Epithelial cell of esophagus (primary cell): ENCODE measurements around the gene VCL.

Experiments used
- DNase-seq: peaks from one replicate; pipeline ENCODE4 v3.0.0; 2010; ENCODE audit warnings: low read depth
- H3K4me3 ChIP-seq: 2 replicates; pipeline ENCODE4 v1.5.1; 2011; ENCODE audit warnings: mild to moderate bottlenecking, low read length, control low read depth
- CTCF ChIP-seq: IDR thresholded peaks from 2 replicates; pipeline ENCODE4 v1.5.1; 2011; ENCODE audit warnings: low read depth, mild to moderate bottlenecking, low read length, control low read depth, inconsistent platforms; ENCODE audit not compliant: insufficient read depth; ENCODE audit errors: missing control alignments

The VCL gene

GRCh38 chr10:74083304-74083703, 85.4 kb downstream of the VCL start:
- no peak for DNase-seq
- no peak for TF ChIP-seq CTCF
- H3K4me3 ChIP-seq = no peak overlapping the region

- no peak for TF ChIP-seq CTCF
- no peak for DNase-seq
- no peak overlapping the region for H3K4me3 ChIP-seq
These were observed 87.0 kb downstream of the VCL start for GRCh38 chr10:74084955-74085354.

- no peak for DNase-seq
- no peak for TF ChIP-seq CTCF
- H3K4me3 ChIP-seq = no peak overlapping the region
These were observed 88.4 kb downstream of the VCL start for GRCh38 chr10:74086317-74086716.

- no peak overlapping the region for H3K4me3 ChIP-seq
- TF ChIP-seq CTCF = no peak
- no peak for DNase-seq
These were observed 90.8 kb downstream of the VCL start for GRCh38 chr10:74088722-74089121.

- TF ChIP-seq CTCF = no peak
- no peak overlapping the region for H3K4me3 ChIP-seq
- DNase-seq = no peak
These were observed 94.5 kb downstream of the VCL start for GRCh38 chr10:74092372-74092771.

- no peak for TF ChIP-seq CTCF
These were observed 95.7 kb downstream of the VCL start for GRCh38 chr10:74093530-74094164.

GRCh38 chr10:74094231-74094630, 96.3 kb downstream of the VCL start:
- no peak for TF ChIP-seq CTCF
- no peak for DNase-seq
- H3K4me3 ChIP-seq = no peak overlapping the region

More at GRCh38 chr10:74093530-74094164, 95.7 kb downstream of the VCL start:
- no peak for DNase-seq
- H3K4me3 ChIP-seq = no peak overlapping the region
